ENCODE measurements around the gene PPP2R5E. TPM values are rescaled to one million over a fixed set of nuclear protein-coding genes. Genes with fewer than 3 reads are reported as not detected.

PPP2R5E gene
- total and polyA plus RNA-seq, 9 of the 15 experiments (the other 6 are each of a cell fraction or from before 2014, with no cell fraction given) = 4.2 to 30.3 (median 11.0) TPM

DNA sequence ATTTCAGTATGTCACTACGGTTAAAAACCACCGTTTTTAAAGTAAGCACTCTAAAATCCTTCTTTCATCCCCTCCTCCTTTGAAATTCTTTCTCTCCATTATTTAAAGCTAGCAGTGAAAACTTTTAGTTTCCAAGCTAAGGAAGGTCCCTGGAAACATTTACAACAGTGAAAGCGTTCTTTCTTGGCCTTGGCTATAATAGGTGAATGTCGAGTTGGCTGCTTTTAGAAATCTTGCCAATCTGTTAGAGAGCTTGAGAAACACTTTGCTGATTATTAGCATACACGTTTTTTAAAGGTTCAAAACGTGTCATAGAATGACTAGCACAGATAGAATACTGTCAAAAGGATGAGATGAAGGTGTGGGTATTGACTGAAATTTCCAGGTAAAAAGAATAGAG lies 83.4 kb downstream of the PPP2R5E start:
- ChIA-PET POLR2A (no interaction called here), CTCF (ENCODE audit: low intra/inter-chr PET ratio) (no interaction called here)
- H3K4me1 ChIP-seq (replicated peaks in 1 of 2; ENCODE audit: control insufficient read depth in 2 of 2, insufficient read depth in 2 of 2, low read length in 2 of 2) = peaks cover 0 to 18% of the 10 kb centered on the region in 2 experiments; a peak in 2 of 5 replicates
- H3K4me3 ChIP-seq = no peak overlapping the region
- no peak overlapping the region for H3K4me2 ChIP-seq (ENCODE audit: insufficient read depth, low read length)
- in situ Hi-C loops (cut with MboI) = no loop called here
- no peak overlapping the region for H2AFZ ChIP-seq (ENCODE audit: low read depth, low read length)
- 56% methylated on average over 6 of the region's 6 CpGs for WGBS (ENCODE audit: insufficient coverage, low coverage, missing lambda C conversion rate)
- H3K9me1 ChIP-seq (ENCODE audit: control insufficient read depth, insufficient read depth, low read length) = no peaks in the 10 kb centered on the region
- DNase-seq (ENCODE audit: extremely low read depth in 1 of 4, low spot score in 3 of 4) (no peak), FAIRE-seq (no peak), ATAC-seq (no peak)
- H3K9ac ChIP-seq (ENCODE audit: insufficient read depth in 1 of 2, low read depth in 2 of 2, low read length in 2 of 2) = no peak overlapping the region; a peak in 1 of 4 replicates
- no peak overlapping the region for H3K27ac ChIP-seq (ENCODE audit: extremely low read depth, low read depth, low read length)
- intact Hi-C loops (cut with micrococcal nuclease) = no loop called here
- no peaks in the 10 kb centered on the region for H3K27me3 ChIP-seq (ENCODE audit: control insufficient read depth in 2 of 2, insufficient read depth in 2 of 2, low read length in 2 of 2)
- BruUV-seq (replicated peaks) = no TSS peak
- no peaks in the 10 kb centered on the region for H4K20me1 ChIP-seq (replicated peaks; ENCODE audit: control insufficient read depth, insufficient read depth, low read length)
- TF ChIP-seq ETV5 (CRISPR knock-in tag; IDR thresholded peaks at IDR 0.05; ENCODE audit: low read depth) (no peak), CBFA2T3 (IDR thresholded peaks at IDR 0.05) (no peak), CBX1 (IDR thresholded peaks at IDR 0.05; ENCODE audit: low read depth) (no peak), RBM14 (IDR thresholded peaks at IDR 0.05; ENCODE audit: borderline replicate concordance, insufficient read depth, low read depth, low read length) (no peak), SIRT6 (IDR thresholded peaks at IDR 0.05; ENCODE audit: low read depth, low read length) (no peak), FOXJ2 (tag; IDR thresholded peaks at IDR 0.05) (no peak), ILK (tag; IDR thresholded peaks at IDR 0.05; ENCODE audit: borderline replicate concordance, low read depth) (no peak), ZNF24 (IDR thresholded peaks at IDR 0.05) (no peak), SMARCA4 (IDR thresholded peaks at IDR 0.05) (no peak)
- TF ChIP-seq, protein P1, sequence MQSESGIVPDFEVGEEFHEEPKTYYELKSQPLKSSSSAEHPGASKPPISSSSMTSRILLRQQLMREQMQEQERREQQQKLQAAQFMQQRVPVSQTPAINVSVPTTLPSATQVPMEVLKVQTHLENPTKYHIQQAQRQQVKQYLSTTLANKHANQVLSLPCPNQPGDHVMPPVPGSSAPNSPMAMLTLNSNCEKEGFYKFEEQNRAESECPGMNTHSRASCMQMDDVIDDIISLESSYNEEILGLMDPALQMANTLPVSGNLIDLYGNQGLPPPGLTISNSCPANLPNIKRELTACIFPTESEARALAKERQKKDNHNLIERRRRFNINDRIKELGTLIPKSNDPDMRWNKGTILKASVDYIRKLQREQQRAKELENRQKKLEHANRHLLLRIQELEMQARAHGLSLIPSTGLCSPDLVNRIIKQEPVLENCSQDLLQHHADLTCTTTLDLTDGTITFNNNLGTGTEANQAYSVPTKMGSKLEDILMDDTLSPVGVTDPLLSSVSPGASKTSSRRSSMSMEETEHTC (IDR thresholded peaks at IDR 0.05) = no peak
- TF ChIP-seq, protein P2, sequence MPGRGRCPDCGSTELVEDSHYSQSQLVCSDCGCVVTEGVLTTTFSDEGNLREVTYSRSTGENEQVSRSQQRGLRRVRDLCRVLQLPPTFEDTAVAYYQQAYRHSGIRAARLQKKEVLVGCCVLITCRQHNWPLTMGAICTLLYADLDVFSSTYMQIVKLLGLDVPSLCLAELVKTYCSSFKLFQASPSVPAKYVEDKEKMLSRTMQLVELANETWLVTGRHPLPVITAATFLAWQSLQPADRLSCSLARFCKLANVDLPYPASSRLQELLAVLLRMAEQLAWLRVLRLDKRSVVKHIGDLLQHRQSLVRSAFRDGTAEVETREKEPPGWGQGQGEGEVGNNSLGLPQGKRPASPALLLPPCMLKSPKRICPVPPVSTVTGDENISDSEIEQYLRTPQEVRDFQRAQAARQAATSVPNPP (IDR thresholded peaks at IDR 0.05; ENCODE audit: borderline replicate concordance, insufficient read depth, insufficient read length) = no peak
- H3K36me3 ChIP-seq (ENCODE audit: control insufficient read depth, insufficient read depth, low read length) = no peaks in the 10 kb centered on the region
- H3K79me2 ChIP-seq (ENCODE audit: control insufficient read depth, insufficient read depth, low read length) = peaks cover 59% of the 10 kb centered on the region
- no peaks in the 10 kb centered on the region for H3K9me3 ChIP-seq (replicated peaks; ENCODE audit: control insufficient read depth, insufficient read depth, low read depth, low read length)
